Endothelial cell of umbilical vein (primary cell): ENCODE results near the gene TXLNA. TPM values are rescaled to one million over a fixed set of nuclear protein-coding genes. Genes with fewer than 3 reads are reported as not detected.

Experiments
- BruUV-seq: library from RNA; stranded (reverse); fragments of 400-500 nt; replicated peaks from 2 replicates; lab custom pipeline; 2021; lab: Mats Ljungman, UMichigan
- CTCF ChIA-PET: fragments of 300-600, 350-600 bp; sonication (Branson Sonifier 250); formaldehyde crosslinking; loops from one replicate; lab custom pipeline; 2021; ENCODE audit warnings: antibody characterized with exemption, inconsistent platforms; lab: Charles Lee
- POLR2A ChIA-PET: fragments of 300-600, 350-600 bp; sonication (Branson Sonifier 250); formaldehyde crosslinking; loops from one replicate; lab custom pipeline; 2021; ENCODE audit warnings: antibody characterized with exemption, inconsistent platforms; lab: Charles Lee
- DNase-seq: peaks from one replicate; pipeline ENCODE4 v3.0.0-alpha.2; 2011; ENCODE audit warnings: low read depth, low spot score
- FAIRE-seq: peaks from 2 replicates; lab custom pipeline; 2011; peaks lifted over from hg19 to GRCh38; lab: Jason Lieb, UNC
- H2AFZ ChIP-seq: 2 replicates; pipeline ENCODE4 v1.6.0; 2012; ENCODE audit warnings: low read depth, low read length, control low read depth, inconsistent platforms
- H3K27ac ChIP-seq: 2 replicates; pipeline ENCODE4 v1.5.1; 2011; ENCODE audit warnings: low read depth, mild to moderate bottlenecking, control low read depth, low read length, moderate library complexity; ENCODE audit not compliant: insufficient read depth
- H3K27me3 ChIP-seq, 2 experiments: 2 replicates each; pipeline versions ENCODE4 v1.6.0 to v1.6.1; 2011; ENCODE audit warnings: low read length in 2 of 2, mixed read lengths in 1 of 2; ENCODE audit not compliant: control insufficient read depth in 2 of 2, insufficient read depth in 2 of 2
- H3K36me3 ChIP-seq, 2 experiments: 2 replicates in 1 of 2; 3 replicates in 1 of 2; pipeline ENCODE4 v1.5.1; 2011; ENCODE audit warnings: low read length in 2 of 2, mild to moderate bottlenecking in 1 of 2, moderate library complexity in 1 of 2; ENCODE audit not compliant: control insufficient read depth in 2 of 2, insufficient read depth in 2 of 2; ENCODE audit errors: extremely low read depth in 1 of 2
- H3K4me1 ChIP-seq: 3 replicates; pipeline ENCODE4 v1.5.1; 2011; ENCODE audit warnings: mild to moderate bottlenecking, low read length; ENCODE audit not compliant: control insufficient read depth, insufficient read depth; ENCODE audit errors: extremely low read depth
- H3K4me2 ChIP-seq: 2 replicates; pipeline ENCODE4 v1.6.1; 2011; ENCODE audit warnings: low read length, control low read depth, mixed read lengths; ENCODE audit not compliant: insufficient read depth
- H3K4me3 ChIP-seq, 3 experiments: fragments of 200-600 bp in 1 of 3; sonication (generic), shearing (Covaris generic) in 1 of 3; replicated peaks in 1 of 3; 2 replicates each; pipeline ENCODE4 v1.5.1; 2011 to 2016; ENCODE audit warnings: control low read depth in 3 of 3, low read length in 3 of 3, mild to moderate bottlenecking in 2 of 3, inconsistent platforms in 1 of 3, low read depth in 1 of 3, moderate library complexity in 1 of 3; ENCODE audit not compliant: insufficient read depth in 1 of 3
- H3K79me2 ChIP-seq: 2 replicates; pipeline ENCODE4 v1.6.0; 2012; ENCODE audit warnings: low read length, inconsistent platforms; ENCODE audit not compliant: control insufficient read depth, insufficient read depth
- H3K9ac ChIP-seq: replicated peaks from 2 replicates; pipeline ENCODE3; 2011; ENCODE audit warnings: low read length, control low read depth; ENCODE audit not compliant: insufficient read depth; ENCODE audit errors: extremely low read depth
- H3K9me1 ChIP-seq: replicated peaks from 3 replicates; pipeline ENCODE4 v1.6.0; 2011; ENCODE audit warnings: mild to moderate bottlenecking, low read length; ENCODE audit not compliant: control insufficient read depth, insufficient read depth; ENCODE audit errors: extremely low read depth
- H3K9me3 ChIP-seq: replicated peaks from 2 replicates; pipeline ENCODE4 v1.5.1; 2012; ENCODE audit warnings: low read length, inconsistent platforms; ENCODE audit not compliant: control insufficient read depth, insufficient read depth
- H4K20me1 ChIP-seq: replicated peaks from 2 replicates; pipeline ENCODE3; 2011; ENCODE audit warnings: mild to moderate bottlenecking, low read length; ENCODE audit not compliant: control insufficient read depth, insufficient read depth; ENCODE audit errors: extremely low read depth
- EZH2 ChIP-seq: IDR thresholded peaks from 2 replicates; pipeline ENCODE4 v1.6.1; 2012; ENCODE audit warnings: borderline replicate concordance, low read depth, mild to moderate bottlenecking, moderate library complexity, low read length, inconsistent platforms; ENCODE audit not compliant: severe bottlenecking
- FOS ChIP-seq: IDR thresholded peaks from 2 replicates; pipeline ENCODE4 v1.6.1; 2011; ENCODE audit warnings: mild to moderate bottlenecking, low read length, moderate library complexity, borderline replicate concordance; ENCODE audit not compliant: insufficient read depth
- GATA2 ChIP-seq: IDR thresholded peaks from 2 replicates; pipeline ENCODE4 v1.7.0; 2011; ENCODE audit warnings: low read depth, mild to moderate bottlenecking, moderate library complexity, mixed read lengths, low read length; ENCODE audit not compliant: insufficient read length, insufficient read depth
- JUN ChIP-seq: IDR thresholded peaks from 2 replicates; pipeline ENCODE4 v1.6.1; 2011; ENCODE audit warnings: borderline replicate concordance, low read depth; ENCODE audit not compliant: insufficient read length, insufficient read depth
- MYC ChIP-seq: IDR thresholded peaks from one replicate; pipeline ENCODE4 v1.6.1; 2011; ENCODE audit warnings: mild to moderate bottlenecking, low read depth, low read length
- POLR2A ChIP-seq: IDR thresholded peaks from 2 replicates; pipeline ENCODE4 v1.6.1; 2012; ENCODE audit warnings: low read depth, mild to moderate bottlenecking, control low read depth, low read length
- POLR2AphosphoS5 ChIP-seq: IDR thresholded peaks from 2 replicates; pipeline ENCODE4 v1.6.1; 2012; ENCODE audit warnings: low read depth, mild to moderate bottlenecking, control low read depth, low read length, moderate library complexity; ENCODE audit not compliant: insufficient read depth
- dilution Hi-C: fragments of 300-500 bp; cut with MboI; formaldehyde crosslinking; loops from one replicate; pipeline ENCODE4 v1.15.0; 2019; ENCODE audit warnings: low sequenced_read_pairs; ENCODE audit not compliant: extremely low pct_ligation_motif_present
- intact Hi-C: fragments of 100-400 bp; cut with micrococcal nuclease; formaldehyde crosslinking; loops from one replicate; pipeline ENCODE4 v1.10.0; 2022
- polyA plus RNA-seq, 4 experiments: library from polyadenylated mRNA; depleted of rRNA in 3 of 4; stranded (reverse) in 3 of 4; unstranded in 1 of 4; fragments of >200 nt; gene quantifications; 2 replicates each; pipeline versions ENCODE4 v1.2.1 to v1.2.3, GENCODE V29; 2011 to 2012; ENCODE audit warnings: missing spikeins in 1 of 4
- total RNA-seq: library from RNA; stranded (reverse); gene quantifications from 2 replicates; pipeline ENCODE4 v1.2.3, GENCODE V29; 2021
- TF ChIP-seq, protein P1 (sequence below): IDR thresholded peaks from 2 replicates; pipeline ENCODE4 v1.6.1; 2011; ENCODE audit not compliant: insufficient read depth, insufficient read length
- TF ChIP-seq, protein P2 (sequence below), 2 donors: IDR thresholded peaks; 1 replicate in 1 of 2; 2 replicates in 1 of 2; pipeline ENCODE4 v1.5.1; 2011; ENCODE audit warnings: low read length in 2 of 2, mild to moderate bottlenecking in 2 of 2, moderate library complexity in 2 of 2, control low read depth in 1 of 2, inconsistent platforms in 1 of 2, low read depth in 1 of 2; ENCODE audit not compliant: insufficient read depth in 1 of 2; ENCODE audit errors: extremely low read depth in 1 of 2

Gene TXLNA
- total and polyA plus RNA-seq, 2 donors (not counting 3 experiments of a cell fraction or from before 2014, with no cell fraction given), result 41.8 to 69.4 TPM

DNA sequence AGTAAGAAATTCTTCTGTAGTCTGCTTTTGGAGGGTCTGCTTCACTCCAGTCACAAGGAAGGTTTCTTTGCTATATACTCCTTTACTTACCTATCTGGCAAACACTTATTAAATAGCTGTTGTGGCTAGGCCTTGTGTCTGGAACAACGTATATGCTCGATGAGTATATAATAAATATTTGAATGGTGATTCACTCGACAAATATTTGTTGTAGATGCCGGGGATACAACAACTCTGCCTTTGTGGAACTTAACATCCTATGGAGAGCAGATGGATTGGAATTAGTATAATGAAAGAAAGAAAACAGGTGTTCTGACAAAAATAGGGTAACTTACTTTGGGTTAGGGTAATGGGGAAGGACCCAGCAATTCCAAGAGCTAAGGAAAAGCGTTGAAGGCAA is 40.5 kb upstream of the TXLNA start:
- FAIRE-seq (peak; percentile 56), DNase-seq (peak; percentile 48)
- no TSS peak for BruUV-seq
- ChIA-PET POLR2A (no interaction called here), CTCF (interaction anchor here (1.1 to 4.4 kb wide), 6 partner anchors 11 to 31 kb away, joined by 3 to 19 read pairs (median 4); partner anchors contain the start of gene KPNA6)
- dilution Hi-C loops, result no loop called here
- Histone ChIP-seq H3K4me1 (peaks cover 11% of the 10 kb centered on the region), H3K27me3 (no peaks in the 10 kb centered on the region), H4K20me1 (no peaks in the 10 kb centered on the region), H3K9me3 (no peaks in the 10 kb centered on the region), H3K4me3 (no peak overlapping the region), H3K9me1 (no peaks in the 10 kb centered on the region), H3K27ac (peak overlapping the region; percentile 38), H2AFZ (no peak overlapping the region), H3K79me2 (peaks cover 71% of the 10 kb centered on the region), H3K4me2 (peak overlapping the region; percentile 52), H3K9ac (peak overlapping the region; percentile 30), H3K36me3 (no peaks in the 10 kb centered on the region)
- intact Hi-C loops, result no loop called here
- no peak for TF ChIP-seq GATA2
- TF ChIP-seq EZH2, result no peak
- TF ChIP-seq POLR2AphosphoS5, result no peak
- TF ChIP-seq, protein P1, sequence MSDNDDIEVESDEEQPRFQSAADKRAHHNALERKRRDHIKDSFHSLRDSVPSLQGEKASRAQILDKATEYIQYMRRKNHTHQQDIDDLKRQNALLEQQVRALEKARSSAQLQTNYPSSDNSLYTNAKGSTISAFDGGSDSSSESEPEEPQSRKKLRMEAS, result no peak
- TF ChIP-seq, protein P2, sequence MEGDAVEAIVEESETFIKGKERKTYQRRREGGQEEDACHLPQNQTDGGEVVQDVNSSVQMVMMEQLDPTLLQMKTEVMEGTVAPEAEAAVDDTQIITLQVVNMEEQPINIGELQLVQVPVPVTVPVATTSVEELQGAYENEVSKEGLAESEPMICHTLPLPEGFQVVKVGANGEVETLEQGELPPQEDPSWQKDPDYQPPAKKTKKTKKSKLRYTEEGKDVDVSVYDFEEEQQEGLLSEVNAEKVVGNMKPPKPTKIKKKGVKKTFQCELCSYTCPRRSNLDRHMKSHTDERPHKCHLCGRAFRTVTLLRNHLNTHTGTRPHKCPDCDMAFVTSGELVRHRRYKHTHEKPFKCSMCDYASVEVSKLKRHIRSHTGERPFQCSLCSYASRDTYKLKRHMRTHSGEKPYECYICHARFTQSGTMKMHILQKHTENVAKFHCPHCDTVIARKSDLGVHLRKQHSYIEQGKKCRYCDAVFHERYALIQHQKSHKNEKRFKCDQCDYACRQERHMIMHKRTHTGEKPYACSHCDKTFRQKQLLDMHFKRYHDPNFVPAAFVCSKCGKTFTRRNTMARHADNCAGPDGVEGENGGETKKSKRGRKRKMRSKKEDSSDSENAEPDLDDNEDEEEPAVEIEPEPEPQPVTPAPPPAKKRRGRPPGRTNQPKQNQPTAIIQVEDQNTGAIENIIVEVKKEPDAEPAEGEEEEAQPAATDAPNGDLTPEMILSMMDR (IDR thresholded peaks at IDR 0.05; ENCODE audit: extremely low read depth in 1 of 2, insufficient read depth in 1 of 2, low read depth in 1 of 2, low read length in 2 of 2), result no peak
- peak; percentile 63 for TF ChIP-seq FOS
- no peak for TF ChIP-seq MYC
- peak; percentile 45 for TF ChIP-seq JUN
- no peak for TF ChIP-seq POLR2A
